Measurements from ENCODE around the gene RHOU. TPM values are rescaled to one million over a fixed set of nuclear protein-coding genes. Genes with fewer than 3 reads are reported as not detected.

Gene RHOU
- total and polyA plus RNA-seq, 2 of the 13 experiments (the other 11 are each of a cell fraction or from before 2014, with no cell fraction given): 11.9 to 18.5 TPM

DNA sequence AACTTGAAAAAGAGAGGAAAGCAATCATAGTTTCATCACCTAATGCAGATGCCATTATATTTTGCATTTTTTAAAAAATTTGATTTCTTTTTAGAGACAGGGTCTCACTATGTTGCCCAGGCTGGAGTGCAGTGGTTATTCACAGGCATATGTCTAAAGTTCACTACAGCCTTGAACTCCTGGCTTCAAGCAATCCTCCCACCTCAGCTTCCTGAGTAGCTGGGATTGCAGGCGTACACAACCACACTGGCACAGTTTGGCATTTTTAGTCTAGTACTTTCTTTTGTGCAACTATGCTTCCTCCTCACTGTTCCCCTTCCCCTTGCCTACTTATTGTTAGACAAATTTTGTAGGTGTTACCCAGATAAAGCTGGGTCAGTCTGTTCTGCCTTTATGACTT lies 18.0 kb downstream of the RHOU start:
- Histone ChIP-seq H3K79me2 (ENCODE audit: insufficient read depth, low read length) (no peaks in the 10 kb centered on the region), H3K36me3 (replicated peaks in 1 of 2; ENCODE audit: control insufficient read depth in 1 of 2, insufficient read depth in 2 of 2, low read length in 2 of 2) (no peaks in the 10 kb centered on the region), H3K9me3 (ENCODE audit: low read length) (no peaks in the 10 kb centered on the region), H2AFZ (ENCODE audit: low read length) (no peak overlapping the region), H3K4me1 (ENCODE audit: insufficient read depth, low read length) (peaks cover 23% of the 10 kb centered on the region), H3K27ac (ENCODE audit: extremely low read length, insufficient read depth, low read length) (no peak overlapping the region), H3K4me3 (replicated peaks in 1 of 3; ENCODE audit: insufficient read depth in 1 of 3, low read depth in 2 of 3, low read length in 3 of 3) (no peak overlapping the region), H4K20me1 (ENCODE audit: insufficient read depth, low read length) (no peaks in the 10 kb centered on the region), H3K9ac (ENCODE audit: insufficient read depth, low read depth, low read length) (no peak overlapping the region), H3K27me3 (ENCODE audit: control insufficient read depth in 1 of 2, insufficient read depth in 2 of 2, low read length in 2 of 2) (peaks cover 2 to 14% of the 10 kb centered on the region in 2 experiments; a peak in 4 of 5 replicates), H3K4me2 (ENCODE audit: low read depth, low read length) (no peak overlapping the region)
- DNase-seq (ENCODE audit: low spot score) (no peak), ATAC-seq (no peak), FAIRE-seq (no peak)
- ChIA-PET CTCF (ENCODE audit: low intra/inter-chr PET ratio, low total read pairs) (no interaction called here), POLR2A (no interaction called here)
- 58% methylated on average over 1 of the region's 1 CpG for WGBS (ENCODE audit: low lambda C conversion rate)
- intact Hi-C loops (cut with micrococcal nuclease; ENCODE audit: unreplicated experiment): no loop called here
- in situ Hi-C loops (cut with HindIII; ENCODE audit: extremely low pct_ligation_motif_present, low pct_unique_long_range_greater_than_20kb): no loop called here
- no TSS peak for BruUV-seq (replicated peaks)
- TF ChIP-seq ZBTB7B (CRISPR knock-in tag; IDR thresholded peaks at IDR 0.05): no peak
- TF ChIP-seq ZNF121 (CRISPR knock-in tag; IDR thresholded peaks at IDR 0.05): peak; percentile 78

DNA sequence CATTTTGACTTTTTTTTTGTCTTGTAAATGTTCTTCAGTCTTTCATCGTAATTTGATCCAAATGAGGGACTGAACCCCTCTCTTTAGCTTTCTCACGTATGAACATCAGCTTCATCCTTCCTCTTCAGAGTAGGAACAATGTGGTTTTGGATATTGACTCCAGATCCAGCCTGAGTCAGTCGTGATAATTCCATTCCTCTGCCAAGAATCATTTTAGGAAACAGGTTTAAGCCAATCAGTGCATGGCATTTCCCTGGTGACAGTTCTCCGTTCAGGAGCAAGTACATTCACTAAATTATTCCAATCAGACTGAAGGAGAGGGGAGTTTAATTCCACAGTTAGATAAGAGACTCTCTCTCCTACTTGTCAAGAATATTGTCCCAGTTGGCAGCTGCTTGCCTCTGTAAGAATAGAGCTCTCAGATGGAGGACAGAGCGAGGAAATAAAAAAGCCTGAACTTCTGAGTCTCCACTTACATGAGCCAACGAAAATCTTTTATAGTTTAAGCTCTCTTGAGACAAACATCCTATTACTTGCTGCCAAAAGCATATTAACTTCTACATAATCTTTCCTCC lies 18.6 kb downstream of the RHOU start:
- no peaks in the 10 kb centered on the region for H3K79me2 ChIP-seq (ENCODE audit: insufficient read depth, low read length)
- no peak for ATAC-seq
- in situ Hi-C loops (cut with HindIII; ENCODE audit: extremely low pct_ligation_motif_present, low pct_unique_long_range_greater_than_20kb) (no loop called here), intact Hi-C loops (cut with micrococcal nuclease; ENCODE audit: unreplicated experiment) (no loop called here)
- DNase-seq (ENCODE audit: low spot score): no peak
- BruUV-seq (replicated peaks): no TSS peak
- no peak overlapping the region for H3K27ac ChIP-seq (ENCODE audit: extremely low read length, insufficient read depth, low read length)
- H3K9me3 ChIP-seq (ENCODE audit: low read length): no peaks in the 10 kb centered on the region
- H3K4me2 ChIP-seq (ENCODE audit: low read depth, low read length): no peak overlapping the region
- no peak overlapping the region for H3K9ac ChIP-seq (ENCODE audit: insufficient read depth, low read depth, low read length)
- peaks cover 29% of the 10 kb centered on the region for H3K4me1 ChIP-seq (ENCODE audit: insufficient read depth, low read length)
- WGBS (ENCODE audit: low lambda C conversion rate): 19% methylated on average over 6 of the region's 6 CpGs
- peaks cover 4 to 14% of the 10 kb centered on the region in 2 experiments; a peak in 4 of 5 replicates for H3K27me3 ChIP-seq (ENCODE audit: control insufficient read depth in 1 of 2, insufficient read depth in 2 of 2, low read length in 2 of 2)
- no peaks in the 10 kb centered on the region for H3K36me3 ChIP-seq (replicated peaks in 1 of 2; ENCODE audit: control insufficient read depth in 1 of 2, insufficient read depth in 2 of 2, low read length in 2 of 2)
- H4K20me1 ChIP-seq (ENCODE audit: insufficient read depth, low read length): no peaks in the 10 kb centered on the region
- no peak overlapping the region for H3K4me3 ChIP-seq (replicated peaks in 1 of 3; ENCODE audit: insufficient read depth in 1 of 3, low read depth in 2 of 3, low read length in 3 of 3)
- ChIA-PET POLR2A (interaction anchor here (0.9 kb wide), 1 partner anchor 29 kb away, joined by 3 read pairs; no protein-coding TSS in a partner anchor), CTCF (ENCODE audit: low intra/inter-chr PET ratio, low total read pairs) (no interaction called here)
- H2AFZ ChIP-seq (ENCODE audit: low read length): no peak overlapping the region
- no peak for FAIRE-seq
- TF ChIP-seq ZNF543 (CRISPR knock-in tag; IDR thresholded peaks at IDR 0.05): no peak
- TF ChIP-seq, protein P1, sequence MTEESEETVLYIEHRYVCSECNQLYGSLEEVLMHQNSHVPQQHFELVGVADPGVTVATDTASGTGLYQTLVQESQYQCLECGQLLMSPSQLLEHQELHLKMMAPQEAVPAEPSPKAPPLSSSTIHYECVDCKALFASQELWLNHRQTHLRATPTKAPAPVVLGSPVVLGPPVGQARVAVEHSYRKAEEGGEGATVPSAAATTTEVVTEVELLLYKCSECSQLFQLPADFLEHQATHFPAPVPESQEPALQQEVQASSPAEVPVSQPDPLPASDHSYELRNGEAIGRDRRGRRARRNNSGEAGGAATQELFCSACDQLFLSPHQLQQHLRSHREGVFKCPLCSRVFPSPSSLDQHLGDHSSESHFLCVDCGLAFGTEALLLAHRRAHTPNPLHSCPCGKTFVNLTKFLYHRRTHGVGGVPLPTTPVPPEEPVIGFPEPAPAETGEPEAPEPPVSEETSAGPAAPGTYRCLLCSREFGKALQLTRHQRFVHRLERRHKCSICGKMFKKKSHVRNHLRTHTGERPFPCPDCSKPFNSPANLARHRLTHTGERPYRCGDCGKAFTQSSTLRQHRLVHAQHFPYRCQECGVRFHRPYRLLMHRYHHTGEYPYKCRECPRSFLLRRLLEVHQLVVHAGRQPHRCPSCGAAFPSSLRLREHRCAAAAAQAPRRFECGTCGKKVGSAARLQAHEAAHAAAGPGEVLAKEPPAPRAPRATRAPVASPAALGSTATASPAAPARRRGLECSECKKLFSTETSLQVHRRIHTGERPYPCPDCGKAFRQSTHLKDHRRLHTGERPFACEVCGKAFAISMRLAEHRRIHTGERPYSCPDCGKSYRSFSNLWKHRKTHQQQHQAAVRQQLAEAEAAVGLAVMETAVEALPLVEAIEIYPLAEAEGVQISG (CRISPR knock-in tag; IDR thresholded peaks at IDR 0.05): no peak
- no peak for TF ChIP-seq SMAD1 (CRISPR knock-in tag; IDR thresholded peaks at IDR 0.05; ENCODE audit: borderline replicate concordance, low read depth)
- TF ChIP-seq MYC (CRISPR knock-in tag; IDR thresholded peaks at IDR 0.05; ENCODE audit: borderline replicate concordance): no peak
- no peak for TF ChIP-seq RELA (CRISPR knock-in tag; IDR thresholded peaks at IDR 0.05)
- TF ChIP-seq SNAPC2 (CRISPR knock-in tag; IDR thresholded peaks at IDR 0.05): no peak
- TF ChIP-seq PAF1 (CRISPR knock-in tag; IDR thresholded peaks at IDR 0.05): no peak
- no peak for TF ChIP-seq ZSCAN22 (CRISPR knock-in tag; IDR thresholded peaks at IDR 0.05)
- no peak for TF ChIP-seq ZNF446 (CRISPR knock-in tag; IDR thresholded peaks at IDR 0.05)
- no peak for TF ChIP-seq FOXK1 (CRISPR knock-in tag; IDR thresholded peaks at IDR 0.05; ENCODE audit: borderline replicate concordance, low read depth)
- no peak for TF ChIP-seq KAT7 (CRISPR knock-in tag; IDR thresholded peaks at IDR 0.05; ENCODE audit: borderline replicate concordance)
- TF ChIP-seq ZNF530 (CRISPR knock-in tag; IDR thresholded peaks at IDR 0.05; ENCODE audit: low read depth): no peak
- no peak for TF ChIP-seq ZNF367 (CRISPR knock-in tag; IDR thresholded peaks at IDR 0.05; ENCODE audit: borderline replicate concordance)
- no peak for TF ChIP-seq SP140L (CRISPR knock-in tag; IDR thresholded peaks at IDR 0.05; ENCODE audit: borderline replicate concordance)
- TF ChIP-seq HCFC1 (IDR thresholded peaks at IDR 0.05; ENCODE audit: low read depth, low read length): no peak
- no peak for TF ChIP-seq TEAD2 (CRISPR knock-in tag; IDR thresholded peaks at IDR 0.05)
- no peak for TF ChIP-seq JUN (CRISPR knock-in tag; IDR thresholded peaks at IDR 0.05)

Data from HepG2 (cell line).